IPS-18c (cell line): ENCODE measurements around the gene AMD1.
"Not testable (repeated sequence)": the region's sequence is repeated elsewhere in the genome, so short reads cannot be mapped to it uniquely, and the experiment has no call there.

Experiments
- H3K4me3 ChIP-seq: 2 replicates; pipeline ENCODE4 v1.7.0; 2013; ENCODE audit warnings: low read depth, mild to moderate bottlenecking, low read length, moderate library complexity; ENCODE audit not compliant: insufficient read depth
- H3K9me3 ChIP-seq: one replicate; pipeline ENCODE4 v1.6.1; 2013; ENCODE audit warnings: mild to moderate bottlenecking, low read length, moderate library complexity; ENCODE audit not compliant: control insufficient read depth, insufficient read depth

Gene AMD1

DNA sequence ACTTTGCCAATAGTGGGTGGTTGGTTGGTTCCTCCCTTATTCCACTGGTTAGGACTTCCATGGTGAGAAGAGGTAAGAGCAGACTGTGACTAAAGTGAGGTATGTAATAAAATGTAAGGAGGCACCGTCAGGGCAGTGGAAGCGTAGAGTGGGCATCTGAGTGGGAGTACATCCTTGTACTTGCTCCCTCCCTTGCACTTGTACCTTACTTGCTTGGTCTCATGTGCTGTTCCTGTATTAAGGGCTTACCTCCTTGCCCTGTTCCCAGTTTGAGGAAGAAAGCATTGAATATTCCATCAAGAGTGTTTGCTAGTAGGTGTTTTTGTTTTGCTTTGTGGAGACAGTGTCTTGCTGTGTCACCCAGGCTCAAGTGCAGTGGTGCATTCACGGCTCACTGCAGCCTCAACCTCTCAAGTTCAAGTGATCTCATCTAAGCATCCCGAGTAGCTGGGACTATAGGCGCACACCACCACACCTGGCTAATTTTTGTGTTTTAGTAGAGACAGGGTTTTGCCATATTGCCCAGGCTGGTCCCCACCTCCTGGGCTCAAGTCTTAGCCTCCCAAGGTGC lies 25.5 kb downstream of the AMD1 start:
- no peak overlapping the region for H3K4me3 ChIP-seq
- H3K9me3 ChIP-seq = peaks cover 3% of the 10 kb centered on the region

DNA sequence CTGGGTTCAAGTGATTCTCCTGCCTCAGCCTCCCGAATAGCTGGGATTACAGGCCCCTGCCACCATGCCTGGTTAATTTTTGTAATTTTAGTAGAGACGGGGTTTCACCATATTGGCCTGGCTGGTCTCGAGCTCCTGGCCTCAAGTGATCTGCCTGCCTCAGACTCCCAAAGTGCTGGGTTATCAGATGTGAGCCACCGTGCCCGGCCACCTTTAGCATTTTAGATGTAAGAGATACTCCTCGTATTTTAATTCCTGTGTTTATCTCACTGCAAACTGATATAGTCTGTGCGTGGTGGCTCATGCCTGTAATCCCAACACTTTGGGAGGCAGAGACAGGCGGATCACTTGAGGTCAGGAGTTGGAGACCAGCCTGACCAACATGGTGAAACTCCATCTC lies 27.0 kb downstream of the AMD1 start:
- H3K9me3 ChIP-seq, H3K4me3 ChIP-seq: not testable (repeated sequence)

DNA sequence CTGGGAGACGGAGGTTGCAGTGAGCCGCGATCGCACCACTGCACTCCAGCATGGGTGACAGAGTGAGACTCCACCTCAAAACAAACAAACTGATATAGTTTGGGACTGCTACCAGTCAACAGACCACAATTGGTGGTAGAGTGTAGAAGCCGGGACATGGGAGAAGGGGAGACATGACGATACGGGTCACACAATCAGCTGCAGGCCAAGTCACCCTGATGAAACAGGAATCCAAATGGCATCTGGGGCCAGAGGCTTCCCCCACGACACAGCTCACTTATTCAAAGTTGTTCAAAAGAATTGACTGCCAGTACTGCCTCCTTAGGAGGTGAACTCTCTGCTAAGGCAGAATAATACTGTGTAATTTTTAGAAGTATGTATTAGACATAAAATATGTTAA lies 27.5 kb downstream of the AMD1 start:
- peaks cover 3% of the 10 kb centered on the region for H3K9me3 ChIP-seq
- H3K4me3 ChIP-seq = no peak overlapping the region

DNA sequence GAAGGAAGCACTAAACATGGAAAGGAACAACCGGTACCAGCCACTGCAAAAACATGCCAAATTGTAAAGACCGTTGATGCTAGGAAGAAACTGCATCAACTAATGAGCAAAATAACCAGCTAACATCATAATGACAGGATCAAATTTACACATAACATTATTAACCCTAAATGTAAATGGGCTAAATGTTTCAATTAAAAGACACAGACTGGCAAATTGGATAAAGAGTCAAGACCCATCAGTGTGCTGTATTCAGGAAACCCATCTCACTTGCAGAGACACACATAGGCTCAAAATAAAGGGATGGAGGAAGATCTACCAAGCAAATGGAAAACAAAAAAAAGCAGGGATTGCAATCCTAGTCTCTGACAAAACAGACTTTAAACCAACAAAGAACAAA lies 31.7 kb downstream of the AMD1 start:
- H3K4me3 ChIP-seq, H3K9me3 ChIP-seq: not testable (repeated sequence)

DNA sequence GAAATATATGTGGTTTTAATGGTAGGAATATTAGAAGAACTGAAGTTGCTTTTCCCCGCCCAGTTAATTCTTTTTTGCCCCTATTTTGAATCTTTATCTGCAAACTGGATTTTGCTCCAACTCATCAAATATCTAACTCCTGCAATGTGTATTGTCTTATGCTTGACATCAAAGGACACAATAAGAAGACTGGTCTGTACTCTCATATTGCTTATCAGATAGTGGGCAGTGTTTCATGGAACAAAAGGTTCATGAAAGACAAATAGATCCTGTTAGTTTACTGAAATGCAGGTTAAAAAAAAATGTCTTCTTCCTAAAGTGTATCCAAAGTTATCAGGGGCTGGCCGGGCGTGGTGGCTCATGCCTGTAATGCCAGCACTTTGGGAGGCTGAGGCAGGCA lies 56.2 kb downstream of the AMD1 start:
- Histone ChIP-seq H3K4me3 (no peak overlapping the region), H3K9me3 (no peaks in the 10 kb centered on the region)

- no peak overlapping the region for H3K4me3 ChIP-seq
- no peaks in the 10 kb centered on the region for H3K9me3 ChIP-seq
These were observed 59.3 kb downstream of the AMD1 start for GRCh38 chr6:110933912-110934311.

GRCh38 chr6:110934381-110934898 lies 59.9 kb downstream of the AMD1 start:
- Histone ChIP-seq H3K4me3 (no peak overlapping the region), H3K9me3 (no peaks in the 10 kb centered on the region)

DNA sequence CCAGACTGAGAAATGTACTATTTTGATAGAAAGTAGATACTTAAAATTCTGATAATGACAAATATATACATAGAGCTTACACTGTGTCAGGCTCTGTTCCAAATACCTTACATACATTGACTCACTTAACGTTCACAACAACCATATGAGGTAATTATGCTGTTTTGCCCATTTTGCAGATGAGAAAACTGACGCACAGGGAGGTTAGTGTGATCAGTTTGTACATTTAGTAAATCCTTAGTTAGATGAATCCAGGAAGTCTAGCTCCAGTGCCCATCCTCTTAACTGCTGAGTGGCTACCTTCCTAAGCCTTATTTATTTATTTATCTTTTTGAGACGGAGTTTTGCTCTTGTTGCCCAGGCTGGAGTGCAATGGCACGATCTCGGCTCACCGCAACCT lies 60.6 kb downstream of the AMD1 start:
- no peaks in the 10 kb centered on the region for H3K9me3 ChIP-seq

DNA sequence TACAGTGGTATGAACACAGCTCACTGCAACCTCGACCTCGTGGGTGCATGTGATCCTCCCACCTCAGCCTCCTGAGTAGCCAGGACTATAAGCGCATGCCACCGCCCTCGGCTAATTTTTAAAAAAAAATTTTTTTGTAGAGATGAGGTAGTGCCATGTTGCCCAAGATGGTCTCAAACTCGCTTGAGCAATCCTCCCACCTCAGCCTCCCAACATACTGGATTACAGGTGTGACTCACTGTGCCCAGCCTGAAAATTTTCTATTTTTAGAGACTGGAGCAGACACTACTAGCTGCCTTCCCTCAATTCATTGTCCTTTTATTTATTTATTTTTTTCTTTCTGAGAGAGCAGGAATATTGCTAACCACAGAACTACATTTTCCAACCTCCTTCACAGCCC lies 63.6 kb downstream of the AMD1 start:
- Histone ChIP-seq H3K4me3 (no peak overlapping the region), H3K9me3 (no peaks in the 10 kb centered on the region)

More for the DNA sequence above, 60.6 kb downstream of the AMD1 start:
- no peak overlapping the region for H3K4me3 ChIP-seq

DNA sequence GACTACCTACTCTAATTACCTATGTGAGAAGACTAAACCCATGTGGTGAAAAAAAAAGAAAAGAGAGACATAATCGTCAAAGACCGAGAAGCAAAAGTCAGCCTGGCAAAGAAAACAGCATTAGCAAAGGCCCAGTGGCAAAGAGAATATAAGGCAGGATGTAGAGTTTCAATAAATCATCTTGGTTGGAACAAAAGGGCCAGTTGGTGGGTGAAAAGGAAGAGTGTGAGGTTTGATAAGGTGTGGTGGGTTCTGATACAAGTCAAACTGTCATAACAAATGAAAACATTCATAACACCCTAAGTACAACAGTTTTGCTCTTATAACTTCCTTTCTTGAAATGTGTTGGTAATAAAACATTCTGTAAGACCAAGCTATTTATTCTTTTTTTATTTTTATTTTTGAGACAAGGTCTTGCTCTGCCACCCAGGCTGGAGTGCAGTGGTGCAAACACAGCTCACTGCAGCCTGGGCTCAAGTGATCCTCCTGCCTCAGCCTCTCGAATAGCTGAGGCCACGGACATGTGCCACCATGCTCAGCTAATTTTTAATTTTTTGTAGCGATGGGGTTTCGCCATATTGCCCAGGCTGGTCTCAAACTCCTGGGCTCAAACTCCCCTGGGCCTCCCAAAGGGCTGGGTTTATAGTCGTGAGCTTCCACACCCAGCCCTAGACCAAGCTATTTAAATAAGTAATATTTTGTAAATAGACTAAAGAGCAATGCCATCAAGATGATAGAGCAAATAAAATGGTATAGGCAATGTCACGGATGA lies 65.0 kb downstream of the AMD1 start:
- Histone ChIP-seq H3K4me3 (no peak overlapping the region), H3K9me3 (no peaks in the 10 kb centered on the region)

- no peaks in the 10 kb centered on the region for H3K9me3 ChIP-seq
- H3K4me3 ChIP-seq = no peak overlapping the region
These were observed 70.1 kb downstream of the AMD1 start for GRCh38 chr6:110944681-110945151.
